RPMI7951 (cell line): ENCODE measurements around the gene PDZD11. TPM values are rescaled to one million over a fixed set of nuclear protein-coding genes. Genes with fewer than 3 reads are reported as not detected.

Experiments used
- DNase-seq: peaks from one replicate; pipeline ENCODE4 v3.0.0-alpha.2; 2012; ENCODE audit warnings: low read depth
- total RNA-seq: library from RNA; depleted of rRNA; stranded (reverse); fragments of >200 nt; shearing (Covaris generic); gene quantifications from 2 replicates; pipeline ENCODE4 v1.2.3, GENCODE V29; 2014; rRNA removed

Gene PDZD11
- total RNA-seq, 1 experiment from 2014 or later, result 186 TPM

DNA sequence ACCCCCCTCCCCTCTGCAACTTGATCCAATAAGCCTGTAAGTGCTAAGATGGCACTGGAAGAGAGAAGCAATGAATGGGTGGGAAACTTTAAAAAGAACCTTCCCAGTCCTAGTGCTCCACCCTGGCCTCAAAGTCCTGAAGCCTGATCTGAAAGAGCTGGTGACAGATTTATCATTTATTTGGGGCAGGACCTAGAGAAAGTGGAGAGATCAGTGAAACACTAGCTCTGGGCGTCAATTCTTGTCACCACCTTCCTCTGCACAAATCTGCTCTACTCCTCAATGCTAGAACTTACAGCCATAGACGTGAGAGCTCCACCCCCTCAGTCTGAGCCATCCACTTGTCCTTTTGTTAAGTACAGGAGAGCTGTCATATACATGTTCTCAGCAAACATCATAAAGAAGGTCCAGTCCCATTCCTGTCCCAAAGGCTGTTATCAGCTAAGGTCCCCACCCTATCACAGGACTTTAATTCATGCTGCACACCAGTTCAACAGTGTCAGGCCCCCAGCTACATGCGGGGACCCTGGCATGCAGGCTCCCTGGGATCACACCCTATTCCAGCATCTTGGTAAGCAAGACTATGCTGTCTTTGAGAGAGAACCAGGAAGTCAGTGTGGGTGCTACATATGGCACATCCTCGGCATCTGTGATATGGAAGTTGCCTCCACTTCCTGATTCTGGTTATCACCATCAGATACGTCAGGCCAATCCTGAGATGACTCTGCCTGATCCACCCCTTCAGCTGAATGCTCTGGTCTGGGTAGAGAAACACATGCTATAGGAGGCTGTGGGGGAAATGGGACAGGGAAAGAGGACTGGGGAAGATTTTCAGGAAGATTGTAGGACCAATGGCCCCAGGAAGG is 32.1 kb downstream of the PDZD11 start:
- no peak for DNase-seq

DNA sequence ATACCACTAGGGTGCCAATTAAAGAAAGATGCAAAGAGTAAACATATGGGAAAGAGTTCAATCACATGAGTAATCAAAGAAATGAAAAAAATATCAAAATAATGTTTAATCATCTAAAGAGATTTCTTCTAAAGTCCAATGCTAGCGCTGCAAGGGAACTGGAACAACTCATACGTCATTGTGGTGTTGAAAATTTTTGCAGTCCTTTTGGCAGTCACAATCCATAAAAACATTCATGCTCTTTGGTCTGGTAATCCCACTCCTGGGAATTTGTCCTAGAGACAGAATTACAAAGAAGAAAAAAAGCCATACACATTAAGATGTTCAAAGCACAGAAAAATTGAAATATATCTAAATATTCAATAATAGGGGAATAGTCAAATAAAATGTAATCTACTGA is 34.3 kb downstream of the PDZD11 start:
- DNase-seq, result no peak

DNA sequence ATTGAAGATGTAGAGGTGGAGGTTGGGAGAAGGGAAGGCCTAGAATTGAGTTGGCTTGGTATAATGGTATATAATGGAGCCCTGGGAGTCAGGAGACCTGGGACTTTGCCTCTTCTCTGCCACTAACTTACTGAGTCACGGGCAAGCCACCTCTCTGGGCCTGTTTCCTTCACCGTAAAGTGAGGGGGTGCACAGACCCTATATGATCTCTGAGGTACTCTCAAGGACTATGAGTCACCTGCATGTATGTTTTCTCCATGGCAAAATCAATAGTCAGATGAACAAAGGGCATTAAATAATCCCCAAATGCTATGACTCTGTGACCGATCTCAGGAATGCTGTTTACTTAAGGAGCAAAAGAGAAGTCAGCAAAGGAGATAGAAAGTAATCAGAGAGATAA is 34.8 kb downstream of the PDZD11 start:
- DNase-seq, result no peak

DNA sequence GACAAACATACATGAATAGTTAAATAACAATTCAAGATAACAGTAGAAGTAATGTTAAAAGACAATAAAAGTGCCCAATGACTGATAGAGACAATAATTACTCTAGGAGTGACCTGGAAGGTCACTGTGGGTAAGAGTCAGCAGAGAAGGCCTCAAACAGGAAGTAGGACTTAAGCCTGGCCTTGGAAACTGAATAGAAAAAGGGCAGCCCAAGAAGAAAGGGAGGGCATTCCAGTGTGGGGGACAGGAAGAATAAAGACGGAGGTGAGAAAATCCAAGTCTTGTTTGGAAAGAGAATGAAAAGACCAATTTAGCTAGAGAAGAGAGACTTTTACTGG is 35.7 kb downstream of the PDZD11 start:
- no peak for DNase-seq

DNA sequence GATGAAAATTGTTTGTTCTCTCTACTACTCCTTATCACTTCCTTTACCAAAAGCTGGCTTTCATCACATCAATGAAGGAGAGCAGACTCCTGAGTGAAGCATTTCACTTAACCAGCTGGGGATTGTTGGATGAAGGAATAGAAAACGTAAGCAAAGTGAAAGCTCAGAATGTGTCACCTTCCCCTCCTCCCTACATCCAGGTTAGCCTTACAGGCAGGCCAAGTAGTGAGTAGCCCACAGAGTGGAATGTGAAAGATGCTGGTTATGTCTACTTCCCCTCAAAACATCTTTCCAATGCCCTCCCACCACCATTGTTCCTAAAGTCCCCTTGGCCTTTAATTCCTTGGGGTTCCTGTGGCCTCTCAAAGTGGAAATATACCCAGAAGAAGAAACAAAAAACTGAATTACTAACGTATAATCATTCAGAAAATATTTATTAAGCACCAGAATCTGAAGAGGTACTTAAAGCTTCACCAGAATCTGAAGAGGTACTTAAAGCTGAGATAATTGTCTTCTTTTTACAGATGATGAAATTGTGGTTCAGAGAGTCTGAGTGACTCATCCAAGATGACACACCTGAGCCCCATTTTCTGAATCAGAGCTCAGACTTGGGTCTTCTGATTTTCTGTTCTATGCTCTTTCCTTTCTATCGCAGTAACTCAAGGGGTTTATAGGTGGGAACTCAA is 36.2 kb downstream of the PDZD11 start:
- DNase-seq, result no peak

DNA sequence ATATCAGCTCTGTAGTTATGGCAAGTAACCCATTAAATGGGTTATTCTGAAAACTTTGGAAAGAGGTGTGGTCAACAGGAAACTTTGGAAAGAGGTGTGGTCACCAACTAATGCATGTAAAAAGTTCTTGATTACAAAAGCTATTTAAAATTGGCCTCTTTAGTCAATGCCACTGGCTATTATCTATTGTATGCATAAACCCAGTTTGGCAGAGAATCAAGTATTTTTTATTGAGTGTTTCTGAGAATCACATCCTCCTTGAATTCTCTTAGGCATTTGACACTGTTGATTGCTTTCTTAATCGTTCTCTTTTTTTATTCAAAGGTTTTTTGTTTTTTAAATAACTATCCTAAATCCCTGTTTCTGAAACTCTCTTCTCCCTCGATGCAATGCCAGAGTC is 37.2 kb downstream of the PDZD11 start:
- DNase-seq, result no peak

DNA sequence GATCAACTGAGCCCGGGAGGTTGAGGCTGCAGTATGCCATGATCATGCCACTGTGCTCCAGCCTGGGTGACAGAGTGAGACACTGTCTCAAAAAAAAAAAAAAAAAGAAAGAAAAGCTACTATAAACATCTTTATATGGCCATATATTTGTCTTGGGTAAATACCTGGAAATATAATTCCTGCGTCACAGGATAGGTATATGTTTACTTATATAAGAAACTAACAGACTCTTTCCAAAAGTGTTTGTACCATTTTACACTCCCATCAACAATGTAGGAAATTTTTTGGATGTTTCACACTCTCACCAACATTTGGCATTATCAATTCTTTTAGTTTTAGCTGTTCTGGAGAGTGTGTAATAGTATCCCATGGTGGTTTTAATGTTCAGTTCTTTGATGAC is 42.5 kb downstream of the PDZD11 start:
- no peak for DNase-seq

DNA sequence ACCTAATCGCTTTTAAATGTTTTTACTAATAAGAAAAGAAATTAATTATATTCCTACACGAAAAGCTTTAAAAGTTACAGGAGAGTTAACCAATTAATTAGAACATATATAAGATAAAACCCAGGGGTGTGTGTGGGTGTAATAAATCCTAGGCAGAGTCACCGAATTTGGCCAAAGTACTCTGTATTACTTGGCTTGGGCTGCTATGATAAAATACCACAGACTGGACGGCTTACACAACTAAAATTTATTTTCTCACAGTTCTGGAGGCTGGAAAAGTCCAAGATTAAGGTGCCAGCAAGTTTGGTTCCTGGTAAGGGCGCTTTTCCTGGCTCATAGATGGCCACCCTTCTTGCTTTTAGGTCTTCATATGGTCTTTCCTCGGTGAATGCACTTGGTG is 44.8 kb downstream of the PDZD11 start:
- DNase-seq, result no peak

DNA sequence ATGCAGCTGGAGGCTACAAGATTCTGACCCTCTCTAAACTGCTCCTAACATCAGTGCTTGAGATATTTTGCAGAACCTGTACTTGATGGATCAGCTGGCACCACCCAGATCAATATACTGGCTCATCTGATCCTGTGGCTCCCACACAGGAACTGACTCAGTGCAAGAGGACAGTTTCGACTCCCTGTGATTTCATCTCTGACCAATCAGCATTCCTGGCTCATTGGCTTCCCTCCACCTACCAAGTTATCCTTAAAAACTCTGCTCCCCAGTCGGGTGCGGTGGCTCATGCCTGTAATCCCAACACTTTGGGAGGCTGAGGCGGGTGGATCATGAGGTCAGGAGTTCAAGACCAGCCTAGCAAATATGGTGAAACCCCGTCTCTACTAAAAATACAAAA is 46.1 kb downstream of the PDZD11 start:
- peak; percentile 65 for DNase-seq

DNA sequence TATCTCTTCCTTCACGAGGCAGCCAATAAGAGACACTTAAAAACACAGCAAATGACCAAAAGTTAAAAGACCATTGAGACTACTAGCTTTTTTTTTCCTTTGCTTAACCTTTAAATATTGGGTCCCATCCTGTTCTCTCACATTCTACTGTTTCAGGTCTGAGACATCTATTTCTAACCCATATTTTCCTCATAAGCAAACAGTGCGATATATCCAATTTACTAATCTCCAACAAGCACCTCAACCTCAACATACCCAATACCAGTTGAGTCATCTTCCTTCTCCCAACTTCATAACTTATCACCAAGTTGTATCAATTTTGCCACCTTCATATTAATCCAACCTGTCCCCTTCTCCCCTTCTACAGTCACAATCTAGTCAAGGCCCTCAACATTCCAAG is 48.2 kb downstream of the PDZD11 start:
- no peak for DNase-seq

DNA sequence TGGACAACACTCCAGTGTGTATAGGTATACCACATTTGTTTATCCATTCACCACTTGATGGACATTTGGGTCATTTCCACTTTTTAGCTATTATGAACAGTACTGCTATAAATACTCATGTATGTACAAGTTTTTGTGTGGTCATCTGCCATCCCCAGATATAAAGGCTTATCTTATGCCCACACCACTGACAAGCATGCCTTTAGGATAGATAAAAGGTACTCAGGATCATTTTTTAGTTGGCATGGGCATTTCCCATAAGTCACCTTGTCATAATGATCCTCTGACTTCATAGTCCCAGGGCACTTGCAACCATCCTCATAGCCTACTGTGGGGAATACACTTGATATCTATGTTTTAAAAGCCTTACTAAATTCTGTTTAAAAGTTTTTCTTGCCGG is 49.0 kb downstream of the PDZD11 start:
- DNase-seq, result no peak

Other genes starting within 250 kb of the PDZD11 start
- gene AWAT2, start 240.0 kb downstream of the PDZD11 start, total RNA-seq, result not detected in 2 replicates
- not detected in 2 replicates for gene OTUD6A, start 227.5 kb downstream of the PDZD11 start, total RNA-seq
- gene IGBP1, start 156.5 kb downstream of the PDZD11 start, total RNA-seq, result 84.3 and 88.8 TPM in 2 replicates
- not detected in 2 replicates for gene DGAT2L6, start 112.4 kb downstream of the PDZD11 start, total RNA-seq
- gene AWAT1, start 55.3 kb downstream of the PDZD11 start, total RNA-seq, result not detected in 2 replicates
- 0.24 TPM in 1 of 2 replicates, not detected in the other for gene P2RY4, start 29.7 kb downstream of the PDZD11 start, total RNA-seq
- gene ARR3, start 21.6 kb downstream of the PDZD11 start, total RNA-seq, result not detected in 2 replicates
- gene RAB41, start 7.8 kb downstream of the PDZD11 start, total RNA-seq, result not detected in 2 replicates
- 58.6 and 60.7 TPM in 2 replicates for gene KIF4A, start 177 bp upstream of the PDZD11 start, total RNA-seq
- not detected in 2 replicates for gene GDPD2, start 133.4 kb upstream of the PDZD11 start, total RNA-seq
- 8.1 and 11.4 TPM in 2 replicates for gene DLG3, start 154.9 kb upstream of the PDZD11 start, total RNA-seq